Neuronal stem cell (in vitro differentiated cells): ENCODE results near the gene WNT8B.

Experiments used
- DNase-seq: peaks from one replicate; pipeline ENCODE4 v3.0.0-alpha.2; 2013; ENCODE audit warnings: low spot score
- H2AFZ ChIP-seq: one replicate; pipeline ENCODE4 v1.6.1; 2013; ENCODE audit warnings: mild to moderate bottlenecking, low read length, inconsistent platforms
- H2AK5ac ChIP-seq: 2 replicates; pipeline ENCODE4 v1.6.1; 2013; ENCODE audit warnings: low read depth, mild to moderate bottlenecking, inconsistent platforms, low read length, moderate library complexity, mixed read lengths
- H2BK120ac ChIP-seq: 2 replicates; pipeline ENCODE4 v1.6.1; 2013; ENCODE audit warnings: low read depth, mild to moderate bottlenecking, inconsistent platforms, low read length, moderate library complexity, mixed read lengths
- H2BK12ac ChIP-seq: one replicate; pipeline ENCODE4 v1.6.1; 2013; ENCODE audit warnings: low read length, inconsistent platforms
- H2BK15ac ChIP-seq: 2 replicates; pipeline ENCODE4 v1.6.1; 2013; ENCODE audit warnings: mild to moderate bottlenecking, low read length, inconsistent platforms, mixed read lengths
- H2BK5ac ChIP-seq: one replicate; pipeline ENCODE4 v1.6.1; 2013; ENCODE audit warnings: inconsistent platforms, mild to moderate bottlenecking, low read length, moderate library complexity
- H3K14ac ChIP-seq: one replicate; pipeline ENCODE4 v1.6.1; 2013; ENCODE audit warnings: low read length, inconsistent platforms
- H3K18ac ChIP-seq: 2 replicates; pipeline ENCODE4 v1.6.1; 2013; ENCODE audit warnings: low read length, inconsistent platforms
- H3K23ac ChIP-seq: 2 replicates; pipeline ENCODE4 v1.6.1; 2013; ENCODE audit warnings: low read depth, mild to moderate bottlenecking, mixed read lengths, low read length, inconsistent platforms; ENCODE audit not compliant: poor library complexity
- H3K27ac ChIP-seq: replicated peaks from 3 replicates; pipeline ENCODE4 v1.5.1; 2013; ENCODE audit warnings: low read length, inconsistent platforms
- H3K27me3 ChIP-seq, 3 experiments: 2 replicates each; pipeline ENCODE4 v1.6.1; 2013; ENCODE audit warnings: low read length in 3 of 3, mild to moderate bottlenecking in 2 of 3, inconsistent platforms in 1 of 3, low read depth in 1 of 3, mixed read lengths in 1 of 3, moderate library complexity in 1 of 3; ENCODE audit not compliant: control insufficient read depth in 3 of 3, insufficient read depth in 3 of 3
- H3K36me3 ChIP-seq, 2 donors: replicated peaks in 1 of 2; 2 replicates each; pipeline ENCODE4 v1.6.1; 2013; ENCODE audit warnings: low read length in 2 of 2; ENCODE audit not compliant: control insufficient read depth in 2 of 2, insufficient read depth in 2 of 2
- H3K4ac ChIP-seq: 2 replicates; pipeline ENCODE4 v1.6.1; 2013; ENCODE audit warnings: inconsistent platforms, mild to moderate bottlenecking, low read length, moderate library complexity
- H3K4me1 ChIP-seq, 2 donors: 1 replicate in 1 of 2; 2 replicates in 1 of 2; pipeline ENCODE4 v1.6.1; 2013; ENCODE audit warnings: low read length in 2 of 2, low read depth in 1 of 2; ENCODE audit not compliant: control insufficient read depth in 2 of 2, insufficient read depth in 1 of 2
- H3K4me2 ChIP-seq: one replicate; pipeline ENCODE4 v1.6.1; 2013; ENCODE audit warnings: mild to moderate bottlenecking, low read length, inconsistent platforms; ENCODE audit not compliant: insufficient read depth, poor library complexity, severe bottlenecking
- H3K4me3 ChIP-seq, 2 donors: 2 replicates each; pipeline ENCODE4 v1.5.1; 2013; ENCODE audit warnings: low read length in 2 of 2, mild to moderate bottlenecking in 2 of 2, inconsistent platforms in 1 of 2, moderate library complexity in 1 of 2
- H3K79me1 ChIP-seq: one replicate; pipeline ENCODE4 v1.6.1; 2013; ENCODE audit warnings: low read depth, mild to moderate bottlenecking, inconsistent platforms, low read length, moderate library complexity
- H3K9ac ChIP-seq: one replicate; pipeline ENCODE4 v1.6.1; 2013; ENCODE audit warnings: mild to moderate bottlenecking, low read depth, low read length, inconsistent platforms; ENCODE audit not compliant: poor library complexity
- H3K9me3 ChIP-seq, 2 donors: replicated peaks in 1 of 2; 2 replicates each; pipeline versions ENCODE3 to v1.6.1; 2013; ENCODE audit warnings: low read length in 2 of 2, mild to moderate bottlenecking in 2 of 2, inconsistent platforms in 1 of 2, low read depth in 1 of 2, mixed read lengths in 1 of 2, moderate library complexity in 1 of 2; ENCODE audit not compliant: control insufficient read depth in 2 of 2, insufficient read depth in 1 of 2
- H4K8ac ChIP-seq: one replicate; pipeline ENCODE4 v1.6.1; 2013; ENCODE audit warnings: low read depth, mild to moderate bottlenecking, inconsistent platforms, low read length, moderate library complexity
- H4K91ac ChIP-seq: one replicate; pipeline ENCODE4 v1.6.1; 2013; ENCODE audit warnings: low read length, low read depth, mild to moderate bottlenecking, inconsistent platforms; ENCODE audit not compliant: poor library complexity
- WGBS, 2 donors: extraction: QIAGEN DNeasy Blood & Tissue Kit; methylation state at CpG; one replicate each; pipeline ENCODE4 v1.1.7; 2013; ENCODE audit warnings: missing lambda C conversion rate in 2 of 2, mixed read lengths in 1 of 2; ENCODE audit not compliant: insufficient read length in 2 of 2, insufficient replicate concordance in 1 of 2; ENCODE audit errors: extremely low coverage in 2 of 2; 5-methylcytosine and 5-hydroxymethylcytosine counted together

WNT8B gene

DNA sequence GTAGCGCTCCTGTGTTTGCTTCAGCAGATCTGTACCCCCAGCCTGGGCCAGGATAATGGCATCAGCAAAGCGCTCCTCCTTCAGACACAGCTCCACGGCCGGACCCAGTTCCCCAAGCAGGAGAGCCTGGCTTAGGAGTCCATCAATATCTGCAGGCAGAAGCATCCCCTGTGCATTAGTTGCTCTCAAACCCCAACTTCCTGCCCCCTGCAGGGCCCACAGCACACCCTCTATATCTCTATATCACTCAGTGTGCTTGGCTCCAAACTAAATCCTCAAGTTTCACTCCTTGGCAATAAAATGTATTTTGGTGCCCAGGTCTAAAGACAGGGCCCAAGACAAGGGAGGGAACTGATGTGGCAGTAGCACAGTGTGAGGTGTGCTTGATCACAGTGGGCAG lies 35.2 kb downstream of the WNT8B start:
- H2AK5ac ChIP-seq = no peak overlapping the region
- H2BK15ac ChIP-seq = no peak overlapping the region
- no peak overlapping the region for H3K14ac ChIP-seq
- no peak overlapping the region for H4K8ac ChIP-seq
- H3K9ac ChIP-seq = no peak overlapping the region
- peaks cover 21 to 62% of the 10 kb centered on the region in 2 donors for H3K36me3 ChIP-seq
- no peaks in the 10 kb centered on the region for H3K79me1 ChIP-seq
- no peaks in the 10 kb centered on the region for H3K9me3 ChIP-seq
- H2BK12ac ChIP-seq = no peak overlapping the region
- no peak overlapping the region for H2BK120ac ChIP-seq
- no peak overlapping the region for H2AFZ ChIP-seq
- H4K91ac ChIP-seq = no peak overlapping the region
- peak overlapping the region; percentile 14 for H3K23ac ChIP-seq
- H3K4me3 ChIP-seq = no peak overlapping the region
- no CpG with 5 or more reads among the region's 4 CpGs for WGBS, 2 donors
- peaks cover 7 to 8% of the 10 kb centered on the region in 2 donors for H3K4me1 ChIP-seq
- no peak for DNase-seq
- H3K4me2 ChIP-seq = no peak overlapping the region
- no peak overlapping the region for H2BK5ac ChIP-seq
- no peak overlapping the region for H3K4ac ChIP-seq
- H3K18ac ChIP-seq = no peak overlapping the region
- H3K27me3 ChIP-seq = peaks cover 0 to 34% (median 0%) of the 10 kb centered on the region in 3 experiments
- H3K27ac ChIP-seq = no peak overlapping the region

DNA sequence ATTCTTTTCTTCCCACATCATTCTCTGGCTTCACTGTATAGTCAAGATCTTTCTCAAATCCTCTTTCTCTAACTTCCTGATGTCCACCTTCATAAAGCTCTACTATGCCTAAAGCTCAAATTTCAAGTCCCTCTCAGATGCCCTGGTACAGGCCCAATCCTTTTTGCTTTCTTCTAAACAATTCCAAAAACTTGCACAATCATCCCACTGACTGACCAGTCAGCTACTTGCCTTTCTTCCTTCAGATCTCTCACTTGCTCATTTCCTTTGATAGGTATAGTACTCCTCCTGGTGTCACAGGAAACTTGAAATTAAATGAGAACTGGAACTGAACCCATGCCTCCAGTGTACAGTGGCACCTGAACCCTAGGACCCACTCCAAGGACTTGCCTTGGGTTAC lies 38.6 kb downstream of the WNT8B start:
- Histone ChIP-seq H3K23ac (no peak overlapping the region), H4K91ac (no peak overlapping the region), H3K9ac (no peak overlapping the region), H2BK12ac (no peak overlapping the region), H3K36me3 (peaks cover 17 to 60% of the 10 kb centered on the region in 2 donors), H3K9me3 (no peaks in the 10 kb centered on the region), H3K14ac (no peak overlapping the region), H3K27ac (no peak overlapping the region), H3K4me3 (no peak overlapping the region), H3K18ac (no peak overlapping the region), H3K4me2 (no peak overlapping the region), H3K79me1 (no peaks in the 10 kb centered on the region), H2AK5ac (no peak overlapping the region), H2BK120ac (no peak overlapping the region), H2BK5ac (no peak overlapping the region), H4K8ac (no peak overlapping the region), H2AFZ (no peak overlapping the region), H3K4me1 (peaks cover 9 to 27% of the 10 kb centered on the region in 2 donors), H2BK15ac (no peak overlapping the region), H3K27me3 (peaks cover 0 to 16% (median 0%) of the 10 kb centered on the region in 3 experiments), H3K4ac (no peak overlapping the region)
- DNase-seq = no peak

DNA sequence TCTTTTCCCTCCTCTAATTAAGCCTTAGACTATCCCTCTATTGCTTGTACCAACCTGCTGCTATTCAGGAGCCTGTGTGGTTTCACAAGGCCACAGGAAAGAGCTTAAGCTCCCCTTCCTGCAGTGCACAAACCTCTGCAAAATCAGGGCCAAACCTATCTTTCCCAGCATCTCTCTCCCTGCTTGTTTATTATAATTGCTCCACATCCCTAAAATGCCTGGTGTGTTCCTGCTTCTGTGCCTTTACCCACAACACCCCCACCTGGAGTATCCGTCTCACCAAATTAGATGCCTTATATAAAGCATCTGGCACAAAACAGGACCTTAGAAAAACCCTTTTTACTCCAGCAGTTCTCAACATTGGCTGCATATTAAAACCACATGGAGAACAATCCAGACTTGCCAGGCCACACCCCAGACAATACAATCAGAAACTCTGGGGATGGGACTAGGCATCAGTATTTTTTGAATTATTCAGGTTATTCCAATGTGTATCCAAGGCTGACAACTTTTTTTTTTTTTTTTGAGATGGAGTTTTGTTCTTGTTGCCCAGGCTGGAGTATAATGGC lies 40.2 kb downstream of the WNT8B start:
- H3K27me3 ChIP-seq = peaks cover 0 to 7% (median 0%) of the 10 kb centered on the region in 3 experiments

DNA sequence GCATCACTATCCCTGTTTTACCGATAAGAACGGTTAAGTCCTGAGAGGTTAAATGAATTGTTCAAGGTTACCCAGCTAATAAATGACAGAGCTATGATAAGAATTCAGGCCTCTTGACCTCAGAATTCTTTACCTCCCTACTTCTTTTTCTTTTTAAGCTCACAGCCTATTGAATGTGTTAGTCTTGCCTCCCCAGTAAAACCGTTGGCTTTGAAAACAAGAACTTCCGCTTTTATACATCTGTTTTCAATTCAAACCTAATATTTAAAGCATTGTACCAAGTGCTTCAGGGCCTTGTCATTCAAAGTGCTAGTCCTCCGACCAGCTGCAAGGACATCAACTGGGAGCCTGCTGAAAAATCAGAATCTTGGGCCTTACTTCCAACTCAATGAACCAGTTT lies 41.3 kb downstream of the WNT8B start:
- no peak overlapping the region for H3K23ac ChIP-seq

More for the DNA sequence above, 40.2 kb downstream of the WNT8B start:
- no peak overlapping the region for H3K9ac ChIP-seq
- H3K18ac ChIP-seq = no peak overlapping the region
- no peak overlapping the region for H2BK5ac ChIP-seq
- no peak overlapping the region for H2AK5ac ChIP-seq
- H3K79me1 ChIP-seq = no peaks in the 10 kb centered on the region
- no peaks in the 10 kb centered on the region for H3K9me3 ChIP-seq
- no peak overlapping the region for H3K27ac ChIP-seq
- no peak overlapping the region for H4K91ac ChIP-seq
- no peak overlapping the region for H3K23ac ChIP-seq
- DNase-seq = no peak
- no peak overlapping the region for H2AFZ ChIP-seq
- H3K4me3 ChIP-seq = no peak overlapping the region
- H4K8ac ChIP-seq = no peak overlapping the region
- no peak overlapping the region for H2BK120ac ChIP-seq
- WGBS, 2 donors = no CpG with 5 or more reads among the region's 1 CpG
- H3K36me3 ChIP-seq = peaks cover 11 to 58% of the 10 kb centered on the region in 2 donors
- H3K14ac ChIP-seq = no peak overlapping the region
- no peak overlapping the region for H3K4ac ChIP-seq
- no peak overlapping the region for H3K4me2 ChIP-seq
- no peak overlapping the region for H2BK12ac ChIP-seq
- no peak overlapping the region for H2BK15ac ChIP-seq
- peaks cover 9 to 27% of the 10 kb centered on the region in 2 donors for H3K4me1 ChIP-seq

More for the DNA sequence above, 41.3 kb downstream of the WNT8B start:
- Histone ChIP-seq H3K14ac (no peak overlapping the region), H3K4me2 (no peak overlapping the region), H3K4me3 (no peak overlapping the region), H3K18ac (no peak overlapping the region), H3K36me3 (peaks cover 5 to 47% of the 10 kb centered on the region in 2 donors), H2BK120ac (no peak overlapping the region), H3K9ac (no peak overlapping the region), H2AFZ (no peak overlapping the region), H3K79me1 (no peaks in the 10 kb centered on the region), H3K4ac (no peak overlapping the region), H4K8ac (no peak overlapping the region), H3K4me1 (peaks cover 9 to 27% of the 10 kb centered on the region in 2 donors), H3K27me3 (peaks cover 0 to 5% (median 0%) of the 10 kb centered on the region in 3 experiments), H2BK15ac (no peak overlapping the region), H3K27ac (no peak overlapping the region), H2AK5ac (no peak overlapping the region), H2BK5ac (no peak overlapping the region), H4K91ac (no peak overlapping the region), H3K9me3 (no peaks in the 10 kb centered on the region), H2BK12ac (no peak overlapping the region)
- DNase-seq = no peak
- WGBS, 2 donors = no CpG with 5 or more reads among the region's 5 CpGs
